Mucosa of rectum (tissue), 2 donors: ENCODE results near the gene USH1G.

Source experiments
- H3K27ac ChIP-seq, 2 donors: one replicate each; pipeline ENCODE4 v1.7.0; 2013; ENCODE audit warnings: inconsistent platforms in 2 of 2, low read depth in 2 of 2, low read length in 2 of 2
- H3K27me3 ChIP-seq, 2 donors: one replicate each; pipeline ENCODE4 v1.7.0; 2013; ENCODE audit warnings: low read length in 2 of 2; ENCODE audit not compliant: control insufficient read depth in 2 of 2, insufficient read depth in 2 of 2
- H3K36me3 ChIP-seq, 2 donors: one replicate each; pipeline ENCODE4 v1.7.0; 2013; ENCODE audit warnings: low read length in 2 of 2; ENCODE audit not compliant: control insufficient read depth in 2 of 2, insufficient read depth in 2 of 2
- H3K4me1 ChIP-seq, 2 donors: one replicate each; pipeline ENCODE4 v1.7.0; 2013; ENCODE audit warnings: low read length in 2 of 2, mild to moderate bottlenecking in 1 of 2; ENCODE audit not compliant: control insufficient read depth in 2 of 2, insufficient read depth in 2 of 2
- H3K4me3 ChIP-seq, 2 donors: one replicate each; pipeline ENCODE4 v1.7.0; 2013; ENCODE audit warnings: low read length in 2 of 2
- H3K9ac ChIP-seq, 2 donors: one replicate each; pipeline ENCODE4 v1.7.0; 2013; ENCODE audit warnings: low read length in 2 of 2, low read depth in 1 of 2, mild to moderate bottlenecking in 1 of 2
- H3K9me3 ChIP-seq, 2 donors: one replicate each; pipeline ENCODE4 v1.7.0; 2013; ENCODE audit warnings: low read length in 2 of 2; ENCODE audit not compliant: control insufficient read depth in 2 of 2
- donor health status: healthy.
- donor health status: Normal muscosa, but diverticular disease.

Gene USH1G

GRCh38 chr17:74943808-74944522 is 20.9 kb upstream of the USH1G start:
- Histone ChIP-seq H3K4me1 (no peaks in the 10 kb centered on the region), H3K36me3 (no peaks in the 10 kb centered on the region), H3K27me3 (peaks cover 14 to 26% of the 10 kb centered on the region in 2 donors), H3K9ac (no peak overlapping the region), H3K4me3 (no peak overlapping the region), H3K27ac (no peak overlapping the region), H3K9me3 (no peaks in the 10 kb centered on the region)

GRCh38 chr17:74941128-74941725 is 18.2 kb upstream of the USH1G start:
- no peak overlapping the region for H3K27ac ChIP-seq
- H3K9ac ChIP-seq: no peak overlapping the region
- no peaks in the 10 kb centered on the region for H3K9me3 ChIP-seq
- H3K36me3 ChIP-seq: no peaks in the 10 kb centered on the region
- peaks cover 26 to 36% of the 10 kb centered on the region in 2 donors for H3K27me3 ChIP-seq
- H3K4me1 ChIP-seq: no peaks in the 10 kb centered on the region
- no peak overlapping the region for H3K4me3 ChIP-seq

GRCh38 chr17:74939534-74939933 is 16.5 kb upstream of the USH1G start:
- Histone ChIP-seq H3K9me3 (no peaks in the 10 kb centered on the region), H3K4me1 (no peaks in the 10 kb centered on the region), H3K27me3 (peaks cover 38 to 41% of the 10 kb centered on the region in 2 donors), H3K4me3 (no peak overlapping the region), H3K36me3 (no peaks in the 10 kb centered on the region), H3K27ac (no peak overlapping the region), H3K9ac (no peak overlapping the region)

- Histone ChIP-seq H3K9ac (no peak overlapping the region), H3K27ac (no peak overlapping the region), H3K9me3 (no peaks in the 10 kb centered on the region), H3K4me1 (no peaks in the 10 kb centered on the region), H3K4me3 (no peak overlapping the region), H3K27me3 (peaks cover 37 to 50% of the 10 kb centered on the region in 2 donors), H3K36me3 (no peaks in the 10 kb centered on the region)
Observed at GRCh38 chr17:74938194-74938950, 15.3 kb upstream of the USH1G start.

GRCh38 chr17:74937064-74938051 is 14.3 kb upstream of the USH1G start:
- Histone ChIP-seq H3K9me3 (no peaks in the 10 kb centered on the region), H3K27me3 (peaks cover 39 to 56% of the 10 kb centered on the region in 2 donors), H3K9ac (no peak overlapping the region), H3K4me1 (no peaks in the 10 kb centered on the region), H3K27ac (no peak overlapping the region), H3K36me3 (no peaks in the 10 kb centered on the region), H3K4me3 (no peak overlapping the region)

- Histone ChIP-seq H3K4me3 (no peak overlapping the region), H3K36me3 (no peaks in the 10 kb centered on the region), H3K9ac (no peak overlapping the region), H3K27me3 (peaks cover 41 to 52% of the 10 kb centered on the region in 2 donors), H3K4me1 (no peaks in the 10 kb centered on the region), H3K9me3 (no peaks in the 10 kb centered on the region), H3K27ac (no peak overlapping the region)
Observed at GRCh38 chr17:74936470-74936799, 13.4 kb upstream of the USH1G start.

GRCh38 chr17:74935585-74936469 is 12.8 kb upstream of the USH1G start, which contains the start of gene OTOP3:
Gene OTOP3 (plus strand): TSS chr17:74935898. CDS start chr17:74935922, 24 bp downstream.
- Histone ChIP-seq H3K36me3 (no peaks in the 10 kb centered on the region), H3K27me3 (peaks cover 41 to 48% of the 10 kb centered on the region in 2 donors), H3K9me3 (no peaks in the 10 kb centered on the region), H3K9ac (no peak within 1 kb of the TSS), H3K4me1 (no peaks in the 10 kb centered on the region), H3K4me3 (no peak within 1 kb of the TSS), H3K27ac (no peak within 1 kb of the TSS)

- no peaks in the 10 kb centered on the region for H3K4me1 ChIP-seq
- H3K9ac ChIP-seq: no peak overlapping the region
- H3K27ac ChIP-seq: no peak overlapping the region
- no peaks in the 10 kb centered on the region for H3K36me3 ChIP-seq
- H3K4me3 ChIP-seq: no peak overlapping the region
- H3K27me3 ChIP-seq: peaks cover 41 to 43% of the 10 kb centered on the region in 2 donors
- no peaks in the 10 kb centered on the region for H3K9me3 ChIP-seq
Observed at GRCh38 chr17:74935048-74935447, 12.0 kb upstream of the USH1G start.

GRCh38 chr17:74930535-74931036 is 7.5 kb upstream of the USH1G start:
- peaks cover 30 to 37% of the 10 kb centered on the region in 2 donors for H3K27me3 ChIP-seq
- no peak overlapping the region for H3K27ac ChIP-seq
- H3K4me1 ChIP-seq: no peaks in the 10 kb centered on the region
- no peak overlapping the region for H3K9ac ChIP-seq
- no peak overlapping the region for H3K4me3 ChIP-seq
- no peaks in the 10 kb centered on the region for H3K36me3 ChIP-seq
- H3K9me3 ChIP-seq: no peaks in the 10 kb centered on the region
